ENCODE measurements around the gene KLHL28. TPM values are rescaled to one million over a fixed set of nuclear protein-coding genes. Genes with fewer than 3 reads are reported as not detected.

The KLHL28 gene
- 18.7 and 19.8 TPM in 2 replicates for total RNA-seq

GRCh38 chr14:44961554-44962333 is at the start of gene KLHL28, which contains the start of gene TOGARAM1:
KLHL28 (minus strand) TSS chr14:44961947; CDS start chr14:44945928, 16,019 bp downstream.
TOGARAM1 (plus strand) TSS chr14:44962190; CDS start chr14:44962422, 232 bp downstream.

Other genes starting within 250 kb of the KLHL28 start
- 11.3 and 19.4 TPM in 2 replicates for gene TOGARAM1, start 243 bp upstream of the KLHL28 start, total RNA-seq
- gene PRPF39, start 122.2 kb upstream of the KLHL28 start, total RNA-seq: 25.3 and 34.4 TPM in 2 replicates
- gene FKBP3, start 172.5 kb upstream of the KLHL28 start, total RNA-seq: 22.6 and 33.2 TPM in 2 replicates
- 3.1 and 3.7 TPM in 2 replicates for gene FANCM, start 174.0 kb upstream of the KLHL28 start, total RNA-seq